HG02938 (cell line): Measurements from ENCODE around the gene SDK1.

Experiments
- ATAC-seq: cut with Tn5 transposase; IDR thresholded peaks from one replicate; pipeline ENCODE4 v1.9.1; 2021; ENCODE audit warnings: mild to moderate bottlenecking, moderate library complexity; ENCODE audit not compliant: unreplicated experiment

The SDK1 gene

GRCh38 chr7:3969286-3969685 is 668.2 kb downstream of the SDK1 start:
- no peak for ATAC-seq

- ATAC-seq, result no peak
Observed at GRCh38 chr7:3971323-3971722, 670.3 kb downstream of the SDK1 start.

GRCh38 chr7:3973264-3973663 is 672.2 kb downstream of the SDK1 start:
- no peak for ATAC-seq

DNA sequence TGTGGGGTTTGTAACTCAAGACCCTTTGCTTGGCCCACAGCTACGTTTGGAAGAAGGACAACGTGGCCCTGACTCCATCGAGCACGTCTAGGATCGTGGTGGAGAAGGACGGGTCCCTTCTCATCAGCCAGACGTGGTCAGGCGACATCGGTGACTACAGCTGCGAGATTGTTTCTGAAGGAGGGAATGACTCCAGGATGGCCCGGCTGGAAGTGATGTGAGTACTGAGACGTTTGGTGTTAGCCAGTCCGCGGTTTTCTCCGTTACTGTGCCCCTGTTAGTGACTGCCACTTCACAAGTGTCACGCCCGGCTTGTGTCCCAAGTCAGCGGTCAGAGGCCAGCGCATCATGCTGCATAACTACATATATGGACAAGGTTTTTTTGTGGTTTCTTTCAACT is 673.3 kb downstream of the SDK1 start:
- ATAC-seq, result no peak

GRCh38 chr7:3975371-3975770 is 674.3 kb downstream of the SDK1 start:
- no peak for ATAC-seq

DNA sequence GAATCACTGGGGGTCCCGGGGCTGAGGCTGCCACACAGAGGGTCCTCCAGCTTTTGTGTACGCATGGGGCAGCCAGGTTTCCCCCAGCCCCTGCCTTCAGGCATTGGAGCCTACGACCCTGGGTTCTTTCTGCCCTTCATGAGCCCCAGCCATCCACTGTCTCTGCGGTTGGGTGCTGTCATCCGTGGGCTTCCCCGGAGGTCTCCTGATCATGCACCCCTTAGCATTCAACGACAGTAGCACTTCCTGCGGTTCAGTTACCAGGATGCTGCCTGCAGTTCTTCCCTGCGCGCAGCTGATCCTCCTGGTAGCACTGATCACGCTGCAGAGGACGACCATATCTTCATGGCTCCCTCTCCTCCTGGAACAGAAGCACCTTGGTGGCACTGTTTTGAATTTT is 676.3 kb downstream of the SDK1 start:
- no peak for ATAC-seq

- ATAC-seq, result no peak
Observed at GRCh38 chr7:3978839-3979238, 677.8 kb downstream of the SDK1 start.

GRCh38 chr7:3979611-3980299 is 678.7 kb downstream of the SDK1 start:
- ATAC-seq, result no peak

DNA sequence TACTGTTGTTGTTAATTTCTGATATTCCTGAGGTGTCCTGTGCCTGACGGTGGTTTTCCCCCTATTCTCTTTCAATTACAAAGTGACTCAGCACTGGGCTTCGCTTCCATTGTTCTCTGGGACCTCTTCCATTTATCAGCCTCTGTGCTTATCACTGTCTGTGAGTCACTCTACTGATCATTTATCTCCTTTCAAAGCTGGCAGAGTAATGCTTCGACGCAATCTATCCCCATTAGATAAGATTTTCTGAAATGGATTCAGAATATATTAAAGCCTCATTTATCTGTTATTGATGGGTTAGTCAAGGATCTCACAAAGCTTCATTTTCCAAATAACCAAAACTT is 679.2 kb downstream of the SDK1 start:
- no peak for ATAC-seq

DNA sequence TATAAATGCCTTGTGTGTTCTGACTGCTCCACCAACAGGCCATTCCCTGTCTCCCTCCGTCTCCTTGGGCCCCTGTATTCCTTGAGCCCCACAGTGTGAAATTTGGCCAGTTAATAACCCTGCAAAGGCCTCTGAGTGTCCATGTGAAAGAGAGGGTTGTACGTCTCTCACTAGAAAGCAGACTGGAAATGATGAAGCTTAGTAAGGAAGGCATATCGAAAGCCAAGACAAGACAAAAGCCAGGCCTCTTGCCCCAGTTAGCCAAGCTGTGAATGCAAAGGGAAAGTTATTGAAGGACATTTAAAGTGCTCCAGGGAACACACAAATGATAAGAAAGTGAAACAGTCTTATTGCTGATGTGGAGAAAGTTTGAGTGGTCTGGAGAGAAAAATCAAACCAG is 680.2 kb downstream of the SDK1 start:
- no peak for ATAC-seq

- no peak for ATAC-seq
Observed at GRCh38 chr7:3984456-3984855, 683.4 kb downstream of the SDK1 start.

DNA sequence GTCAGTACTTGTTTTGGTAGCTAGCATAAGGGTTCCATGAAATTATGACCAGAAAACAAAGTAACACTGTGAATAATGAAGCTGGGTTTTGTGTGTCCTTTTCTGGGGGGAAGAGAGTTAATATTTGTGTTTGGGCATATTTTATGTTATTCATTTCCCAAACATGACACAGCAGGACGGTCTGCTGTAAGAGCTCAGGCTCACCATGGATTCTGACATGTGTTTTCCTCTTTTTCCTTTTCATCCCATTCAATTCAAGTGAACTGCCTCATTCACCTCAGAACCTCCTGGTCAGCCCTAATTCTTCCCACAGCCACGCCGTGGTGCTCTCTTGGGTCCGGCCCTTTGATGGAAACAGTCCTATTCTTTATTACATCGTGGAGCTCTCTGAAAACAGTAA is 685.9 kb downstream of the SDK1 start:
- ATAC-seq, result no peak

DNA sequence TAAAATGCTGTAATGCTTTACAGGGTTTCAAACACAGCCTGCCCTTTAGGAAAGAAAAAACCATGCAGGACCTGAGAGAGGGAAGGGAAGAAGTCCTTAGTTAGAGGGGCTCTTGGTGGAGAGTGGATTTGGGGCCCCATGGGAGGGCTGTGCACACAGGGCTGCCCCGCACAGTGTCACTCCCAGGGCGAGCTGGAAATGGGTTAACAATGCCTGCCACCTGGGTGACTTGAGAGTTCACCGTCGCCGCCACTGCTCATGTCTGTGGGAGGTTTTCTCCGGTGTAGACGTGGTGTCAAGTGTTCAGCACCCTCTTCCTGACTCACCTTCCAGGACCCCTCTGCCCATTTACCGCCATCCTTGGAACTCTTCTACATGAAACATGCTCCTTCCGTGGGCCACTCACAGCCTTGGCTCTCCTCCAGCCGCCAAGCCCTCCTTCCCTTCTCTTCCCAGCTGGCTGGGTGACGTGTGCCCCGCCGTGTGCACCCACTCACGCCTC is 686.4 kb downstream of the SDK1 start:
- ATAC-seq, result no peak

DNA sequence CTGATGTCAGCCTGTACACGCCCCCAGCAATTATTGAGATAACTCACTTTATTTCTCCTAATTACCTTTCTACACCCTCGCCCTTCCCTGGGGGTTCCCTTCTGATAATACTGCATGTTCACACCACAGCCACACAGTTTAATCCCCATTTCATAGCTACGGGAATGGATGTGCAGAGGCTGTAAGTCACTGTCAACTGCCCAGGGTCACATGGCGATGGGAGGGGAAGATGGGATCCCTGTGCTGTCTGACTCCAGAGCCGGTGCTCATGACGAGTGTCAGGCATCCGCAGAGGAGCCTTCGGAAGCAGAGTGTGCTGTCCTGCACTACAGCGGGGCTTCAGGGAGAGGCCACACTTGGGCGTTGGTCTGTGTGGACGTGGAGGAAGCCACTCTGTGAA is 688.7 kb downstream of the SDK1 start:
- no peak for ATAC-seq

- no peak for ATAC-seq
Observed at GRCh38 chr7:3991731-3992231, 690.7 kb downstream of the SDK1 start.

- ATAC-seq, result no peak
Observed at GRCh38 chr7:3992841-3993240, 691.8 kb downstream of the SDK1 start.

- no peak for ATAC-seq
Observed at GRCh38 chr7:3994764-3995163, 693.7 kb downstream of the SDK1 start.

- no peak for ATAC-seq
Observed at GRCh38 chr7:3995187-3995586, 694.1 kb downstream of the SDK1 start.

DNA sequence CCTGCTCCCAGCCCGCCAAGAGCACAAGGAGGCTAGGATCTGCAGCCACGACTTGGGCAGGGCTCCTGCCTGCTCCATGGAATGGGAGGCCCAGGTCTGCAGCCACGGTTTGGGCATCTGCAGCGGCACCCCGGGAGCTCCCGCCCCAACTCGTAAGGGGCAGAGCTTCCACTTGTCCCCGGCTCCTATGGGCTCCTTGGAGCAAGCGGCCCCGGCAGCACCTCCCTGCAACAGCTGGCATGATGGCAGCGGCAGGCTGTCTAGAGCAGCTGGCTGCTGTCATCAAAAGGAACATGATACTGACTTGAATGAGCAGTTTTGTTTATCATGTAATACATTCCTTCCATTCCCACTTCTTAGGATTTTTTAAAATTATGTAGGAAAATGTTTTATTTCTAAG is 697.0 kb downstream of the SDK1 start:
- no peak for ATAC-seq

DNA sequence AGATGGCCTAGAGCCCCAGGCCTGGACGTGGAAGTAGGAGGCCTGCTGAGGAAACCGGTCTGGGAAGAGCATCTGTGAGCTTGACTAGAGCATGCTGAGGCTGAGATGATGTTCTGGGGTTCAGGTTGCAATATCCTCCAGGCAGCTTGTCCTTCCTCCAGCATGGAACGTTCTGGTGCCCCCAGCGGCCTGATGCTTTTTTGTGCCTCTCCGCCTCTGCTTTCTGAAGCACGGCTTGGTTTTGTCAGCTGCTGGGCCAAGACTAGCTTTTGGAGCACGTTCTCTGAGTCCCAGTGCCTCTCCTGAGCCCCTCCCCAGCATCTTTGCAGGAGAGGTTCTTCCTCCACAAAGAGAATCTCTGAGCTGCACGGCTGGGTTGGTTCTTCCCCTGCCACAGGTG is 699.1 kb downstream of the SDK1 start:
- no peak for ATAC-seq

DNA sequence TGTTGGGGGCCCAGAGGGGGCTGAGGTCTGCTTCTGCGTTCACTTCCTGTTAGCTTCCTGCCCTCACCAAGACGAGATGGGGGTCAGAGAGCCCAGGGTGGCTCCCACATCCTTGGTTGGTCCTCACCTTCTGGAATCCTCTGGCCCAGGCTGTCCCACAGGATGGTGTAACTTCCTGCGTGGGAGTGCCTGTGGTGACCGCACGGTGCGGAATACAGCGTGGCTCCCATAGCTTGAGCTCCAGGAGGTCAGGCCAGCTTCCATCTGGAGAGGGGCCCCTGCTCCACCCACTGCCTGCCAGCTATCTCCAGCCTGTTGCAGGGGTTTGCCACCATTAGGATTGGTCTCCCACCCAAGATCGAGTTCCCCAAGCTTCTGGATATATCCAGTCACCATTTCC is 699.9 kb downstream of the SDK1 start:
- no peak for ATAC-seq

GRCh38 chr7:4001742-4002141 is 700.7 kb downstream of the SDK1 start:
- ATAC-seq, result no peak

GRCh38 chr7:4003503-4003902 is 702.5 kb downstream of the SDK1 start:
- ATAC-seq, result no peak
